Measurements from ENCODE around the gene CIDEA. TPM values are rescaled to one million over a fixed set of nuclear protein-coding genes. Genes with fewer than 3 reads are reported as not detected.

The CIDEA gene
- total and polyA plus RNA-seq, 3 donors from 2014 or later = 0.57 TPM; not detected in 2

GRCh38 chr18:12296087-12296403 lies 41.9 kb downstream of the CIDEA start:
- no peaks in the 10 kb centered on the region for H3K27me3 ChIP-seq
- TF ChIP-seq, protein P1, sequence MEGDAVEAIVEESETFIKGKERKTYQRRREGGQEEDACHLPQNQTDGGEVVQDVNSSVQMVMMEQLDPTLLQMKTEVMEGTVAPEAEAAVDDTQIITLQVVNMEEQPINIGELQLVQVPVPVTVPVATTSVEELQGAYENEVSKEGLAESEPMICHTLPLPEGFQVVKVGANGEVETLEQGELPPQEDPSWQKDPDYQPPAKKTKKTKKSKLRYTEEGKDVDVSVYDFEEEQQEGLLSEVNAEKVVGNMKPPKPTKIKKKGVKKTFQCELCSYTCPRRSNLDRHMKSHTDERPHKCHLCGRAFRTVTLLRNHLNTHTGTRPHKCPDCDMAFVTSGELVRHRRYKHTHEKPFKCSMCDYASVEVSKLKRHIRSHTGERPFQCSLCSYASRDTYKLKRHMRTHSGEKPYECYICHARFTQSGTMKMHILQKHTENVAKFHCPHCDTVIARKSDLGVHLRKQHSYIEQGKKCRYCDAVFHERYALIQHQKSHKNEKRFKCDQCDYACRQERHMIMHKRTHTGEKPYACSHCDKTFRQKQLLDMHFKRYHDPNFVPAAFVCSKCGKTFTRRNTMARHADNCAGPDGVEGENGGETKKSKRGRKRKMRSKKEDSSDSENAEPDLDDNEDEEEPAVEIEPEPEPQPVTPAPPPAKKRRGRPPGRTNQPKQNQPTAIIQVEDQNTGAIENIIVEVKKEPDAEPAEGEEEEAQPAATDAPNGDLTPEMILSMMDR (IDR thresholded peaks at IDR 0.05) = no peak
- no peak for TF ChIP-seq POLR2A (IDR thresholded peaks at IDR 0.05)
- peak; percentile 2 for DNase-seq
- H3K27ac ChIP-seq = no peak overlapping the region
- no peaks in the 10 kb centered on the region for H3K4me1 ChIP-seq
- H3K36me3 ChIP-seq (ENCODE audit: low read depth, missing control alignments) = no peaks in the 10 kb centered on the region
- no peak overlapping the region for H3K4me3 ChIP-seq
- intact Hi-C loops (cut with DNase I; ENCODE audit: low total_unique reads) = no loop called here
- 95% methylated on average over 3 of the region's 3 CpGs for WGBS, 2 donors
- no peaks in the 10 kb centered on the region for H3K9me3 ChIP-seq

- intact Hi-C loops (cut with DNase I; ENCODE audit: low total_unique reads) = no loop called here
- H3K27ac ChIP-seq = no peak overlapping the region
- DNase-seq = no peak
- H3K4me1 ChIP-seq = no peaks in the 10 kb centered on the region
- no peaks in the 10 kb centered on the region for H3K36me3 ChIP-seq (ENCODE audit: low read depth, missing control alignments)
- 83 to 88% methylated on average over 1 of the region's 1 CpG for WGBS, 2 donors
- H3K4me3 ChIP-seq = no peak overlapping the region
- no peaks in the 10 kb centered on the region for H3K9me3 ChIP-seq
- no peak for TF ChIP-seq POLR2A (IDR thresholded peaks at IDR 0.05)
- TF ChIP-seq, protein P1 (IDR thresholded peaks at IDR 0.05) = no peak
- H3K27me3 ChIP-seq = no peaks in the 10 kb centered on the region
Measured at GRCh38 chr18:12296457-12296856, 42.3 kb downstream of the CIDEA start.

GRCh38 chr18:12299862-12300261 lies 45.7 kb downstream of the CIDEA start:
- no peak overlapping the region for H3K27ac ChIP-seq
- no peak for TF ChIP-seq POLR2A (IDR thresholded peaks at IDR 0.05)
- no peaks in the 10 kb centered on the region for H3K4me1 ChIP-seq
- no peaks in the 10 kb centered on the region for H3K9me3 ChIP-seq
- H3K4me3 ChIP-seq = no peak overlapping the region
- intact Hi-C loops (cut with DNase I; ENCODE audit: low total_unique reads) = no loop called here
- no peaks in the 10 kb centered on the region for H3K27me3 ChIP-seq
- whole genome bisulfite sequencing, 2 donors = 86 to 88% methylated on average over 2 of the region's 2 CpGs
- H3K36me3 ChIP-seq (ENCODE audit: low read depth, missing control alignments) = no peaks in the 10 kb centered on the region
- no peak for DNase-seq

GRCh38 chr18:12301263-12302005 lies 47.3 kb downstream of the CIDEA start:
- H3K4me3 ChIP-seq = no peak overlapping the region
- no peaks in the 10 kb centered on the region for H3K9me3 ChIP-seq
- TF ChIP-seq, protein P1 (IDR thresholded peaks at IDR 0.05) = no peak
- TF ChIP-seq POLR2A (IDR thresholded peaks at IDR 0.05) = no peak
- no peak for DNase-seq
- no peaks in the 10 kb centered on the region for H3K27me3 ChIP-seq
- H3K4me1 ChIP-seq = no peaks in the 10 kb centered on the region
- WGBS, 2 donors = 91 to 97% methylated on average over 13 of the region's 13 CpGs
- intact Hi-C loops (cut with DNase I; ENCODE audit: low total_unique reads) = no loop called here
- no peaks in the 10 kb centered on the region for H3K36me3 ChIP-seq (ENCODE audit: low read depth, missing control alignments)
- no peak overlapping the region for H3K27ac ChIP-seq

DNA sequence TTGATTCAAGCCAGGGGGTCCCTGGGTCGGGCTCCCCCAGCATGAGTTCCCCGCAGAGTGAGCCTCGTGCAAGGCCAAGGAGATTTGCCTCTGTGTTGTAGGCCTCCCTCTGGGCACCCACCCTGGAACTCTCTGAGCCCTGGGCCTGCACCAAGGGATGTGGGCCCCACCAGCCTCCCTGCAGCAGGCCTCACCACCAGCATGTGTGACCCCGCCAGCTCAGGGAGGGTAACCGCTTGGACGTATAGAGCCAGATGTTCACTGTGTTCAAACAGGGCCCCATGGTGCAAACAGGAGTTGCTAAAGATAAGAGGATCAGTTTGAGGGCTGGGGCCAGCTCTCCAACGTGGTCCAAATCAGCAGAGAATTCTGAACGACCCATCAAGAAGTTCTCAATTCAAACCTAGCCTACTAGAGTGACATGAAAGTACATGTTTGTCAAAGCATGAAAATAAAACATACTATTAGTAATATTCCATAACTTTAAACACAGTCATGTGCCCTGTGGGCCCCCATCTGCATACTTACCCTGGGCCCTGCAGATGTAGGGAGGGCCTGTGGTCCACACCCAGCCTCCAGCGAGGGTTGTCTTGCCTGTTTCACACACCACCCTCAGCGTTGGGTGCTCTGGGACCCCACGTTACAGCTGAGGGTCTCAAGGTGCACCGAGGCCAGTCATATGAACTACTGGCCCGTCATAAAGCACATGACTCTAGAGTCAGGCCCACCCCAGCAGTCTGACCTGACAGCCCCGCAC lies 48.4 kb downstream of the CIDEA start:
- WGBS, 2 donors = 92 to 93% methylated on average over 8 to 14 of the region's 14 CpGs
- TF ChIP-seq, protein P1 (IDR thresholded peaks at IDR 0.05) = no peak
- no peak for TF ChIP-seq POLR2A (IDR thresholded peaks at IDR 0.05)
- intact Hi-C loops (cut with DNase I; ENCODE audit: low total_unique reads) = no loop called here
- DNase-seq = no peak
- no peaks in the 10 kb centered on the region for H3K4me1 ChIP-seq
- no peaks in the 10 kb centered on the region for H3K9me3 ChIP-seq
- no peak overlapping the region for H3K27ac ChIP-seq
- no peaks in the 10 kb centered on the region for H3K27me3 ChIP-seq
- H3K36me3 ChIP-seq (ENCODE audit: low read depth, missing control alignments) = no peaks in the 10 kb centered on the region
- no peak overlapping the region for H3K4me3 ChIP-seq

Data from testis (tissue), 3 donors.